Measurements from ENCODE around the gene CISD1.
A peak's percentile ranks its signal among the peaks of the same experiment; 100 is the strongest.
"Not testable (repeated sequence)": the region's sequence is repeated elsewhere in the genome, so short reads cannot be mapped to it uniquely, and the experiment has no call there.

CISD1 gene

GRCh38 chr10:58268946-58269781 lies at the start of gene CISD1:
TSS of gene CISD1 (plus strand) at chr10:58269162. CDS start at chr10:58269274, 112 bp downstream.
- DNase-seq: peak; percentile 95

GRCh38 chr10:58219875-58220274 lies 49.1 kb upstream of the CISD1 start:
- DNase-seq: no peak

GRCh38 chr10:58220769-58221451 lies 48.1 kb upstream of the CISD1 start:
- DNase-seq: no peak

- DNase-seq: no peak
Observed at GRCh38 chr10:58225654-58226053, 43.3 kb upstream of the CISD1 start.

GRCh38 chr10:58229856-58230255 lies 39.1 kb upstream of the CISD1 start:
- not testable (repeated sequence) for DNase-seq

- peak; percentile 84 for DNase-seq
Observed at GRCh38 chr10:58237014-58237834, 31.7 kb upstream of the CISD1 start.

GRCh38 chr10:58239561-58240169 lies 29.3 kb upstream of the CISD1 start:
- peak; percentile 40 for DNase-seq

- DNase-seq: no peak
Observed at GRCh38 chr10:58240531-58240930, 28.4 kb upstream of the CISD1 start.

GRCh38 chr10:58241346-58241745 lies 27.6 kb upstream of the CISD1 start:
- no peak for DNase-seq

- no peak for DNase-seq
Observed at GRCh38 chr10:58243269-58243668, 25.7 kb upstream of the CISD1 start.

- DNase-seq: not testable (repeated sequence)
Observed at GRCh38 chr10:58243801-58244200, 25.2 kb upstream of the CISD1 start.

GRCh38 chr10:58244242-58244641 lies 24.7 kb upstream of the CISD1 start:
- not testable (repeated sequence) for DNase-seq

GRCh38 chr10:58244666-58245065 lies 24.3 kb upstream of the CISD1 start:
- DNase-seq: not testable (repeated sequence)

- no peak for DNase-seq
Observed at GRCh38 chr10:58253184-58253583, 15.8 kb upstream of the CISD1 start.

GRCh38 chr10:58254644-58255043 lies 14.3 kb upstream of the CISD1 start:
- DNase-seq: no peak

- not testable (repeated sequence) for DNase-seq
Observed at GRCh38 chr10:58256013-58256780, 12.8 kb upstream of the CISD1 start.

- DNase-seq: no peak
Observed at GRCh38 chr10:58258977-58259692, 9.8 kb upstream of the CISD1 start.

GRCh38 chr10:58260334-58260733 lies 8.6 kb upstream of the CISD1 start:
- no peak for DNase-seq

- no peak for DNase-seq
Observed at GRCh38 chr10:58262766-58263165, 6.2 kb upstream of the CISD1 start.

GRCh38 chr10:58264780-58265179 lies 4.2 kb upstream of the CISD1 start:
- no peak for DNase-seq

GRCh38 chr10:58265249-58265648 lies 3.7 kb upstream of the CISD1 start:
- no peak for DNase-seq
